ENCODE data around the gene ADAM12.

ADAM12 gene

DNA sequence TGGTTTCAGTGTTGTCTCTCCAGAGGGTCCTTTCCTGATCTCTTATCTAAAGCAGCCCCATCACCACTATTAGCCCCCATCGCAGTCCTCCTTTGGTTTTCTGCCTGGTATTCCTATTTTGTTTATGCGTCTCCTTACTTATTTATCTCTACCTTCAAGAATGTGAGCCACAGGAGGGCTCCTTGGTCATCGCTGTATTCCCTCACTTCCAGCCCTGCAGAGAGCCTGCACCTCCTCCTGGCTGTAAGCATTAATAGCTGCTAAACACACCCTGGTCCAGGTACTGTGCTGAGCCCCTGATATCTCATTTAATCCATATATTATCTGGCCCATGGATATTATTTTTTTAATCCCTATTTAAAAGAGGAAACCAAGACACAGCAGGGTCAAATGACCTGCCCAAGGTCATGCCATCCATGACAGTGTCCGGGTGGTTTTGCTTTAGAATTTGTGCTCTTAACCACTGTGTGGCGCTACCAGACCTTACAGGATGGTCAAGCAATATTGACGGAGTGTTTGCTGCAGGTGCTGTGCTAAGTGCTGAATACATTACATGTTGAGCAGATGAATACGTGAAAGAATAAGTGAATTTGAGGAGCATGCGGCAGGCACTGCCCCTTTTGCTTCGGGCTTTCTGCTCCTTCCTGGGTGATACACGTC, 227.2 kb downstream of the ADAM12 start:
- DNase-seq (ENCODE audit: low read depth, low spot score): no peak
- H3K4me3 ChIP-seq (ENCODE audit: low read depth, low read length): no peak overlapping the region
- ChIA-PET POLR2A (no interaction called here), CTCF (no interaction called here)
- TF ChIP-seq, protein P1, sequence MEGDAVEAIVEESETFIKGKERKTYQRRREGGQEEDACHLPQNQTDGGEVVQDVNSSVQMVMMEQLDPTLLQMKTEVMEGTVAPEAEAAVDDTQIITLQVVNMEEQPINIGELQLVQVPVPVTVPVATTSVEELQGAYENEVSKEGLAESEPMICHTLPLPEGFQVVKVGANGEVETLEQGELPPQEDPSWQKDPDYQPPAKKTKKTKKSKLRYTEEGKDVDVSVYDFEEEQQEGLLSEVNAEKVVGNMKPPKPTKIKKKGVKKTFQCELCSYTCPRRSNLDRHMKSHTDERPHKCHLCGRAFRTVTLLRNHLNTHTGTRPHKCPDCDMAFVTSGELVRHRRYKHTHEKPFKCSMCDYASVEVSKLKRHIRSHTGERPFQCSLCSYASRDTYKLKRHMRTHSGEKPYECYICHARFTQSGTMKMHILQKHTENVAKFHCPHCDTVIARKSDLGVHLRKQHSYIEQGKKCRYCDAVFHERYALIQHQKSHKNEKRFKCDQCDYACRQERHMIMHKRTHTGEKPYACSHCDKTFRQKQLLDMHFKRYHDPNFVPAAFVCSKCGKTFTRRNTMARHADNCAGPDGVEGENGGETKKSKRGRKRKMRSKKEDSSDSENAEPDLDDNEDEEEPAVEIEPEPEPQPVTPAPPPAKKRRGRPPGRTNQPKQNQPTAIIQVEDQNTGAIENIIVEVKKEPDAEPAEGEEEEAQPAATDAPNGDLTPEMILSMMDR (IDR thresholded peaks at IDR 0.05; ENCODE audit: insufficient read depth, low read length, missing control alignments): no peak

DNA sequence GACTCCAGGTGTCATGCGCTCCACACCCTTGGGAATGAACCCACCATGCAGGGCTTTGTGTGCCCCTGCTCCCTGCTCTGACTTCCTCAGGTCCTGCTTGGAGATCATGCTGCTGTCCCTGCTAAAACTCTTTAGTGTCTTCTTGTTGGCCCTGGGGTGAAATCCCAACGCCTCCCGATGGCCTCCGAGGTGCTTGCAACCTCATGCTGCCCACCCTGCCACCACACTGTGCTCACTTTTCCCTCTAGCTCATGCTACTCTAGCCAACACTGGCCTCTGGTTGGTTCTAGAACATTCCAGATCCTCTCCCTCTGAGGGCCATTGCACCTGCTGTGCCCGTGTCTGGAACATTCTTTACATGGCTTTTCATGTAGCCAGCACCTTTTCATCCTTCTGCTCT, 227.7 kb downstream of the ADAM12 start:
- no peak overlapping the region for H3K4me3 ChIP-seq (ENCODE audit: low read depth, low read length)
- no peak for DNase-seq (ENCODE audit: low read depth, low spot score)
- CTCF ChIA-PET: interaction anchor here (1.4 kb wide), 1 partner anchor 9 kb away, joined by 3 read pairs; no protein-coding TSS in a partner anchor
- POLR2A ChIA-PET: no interaction called here
- TF ChIP-seq, protein P1 (IDR thresholded peaks at IDR 0.05; ENCODE audit: insufficient read depth, low read length, missing control alignments): no peak

DNA sequence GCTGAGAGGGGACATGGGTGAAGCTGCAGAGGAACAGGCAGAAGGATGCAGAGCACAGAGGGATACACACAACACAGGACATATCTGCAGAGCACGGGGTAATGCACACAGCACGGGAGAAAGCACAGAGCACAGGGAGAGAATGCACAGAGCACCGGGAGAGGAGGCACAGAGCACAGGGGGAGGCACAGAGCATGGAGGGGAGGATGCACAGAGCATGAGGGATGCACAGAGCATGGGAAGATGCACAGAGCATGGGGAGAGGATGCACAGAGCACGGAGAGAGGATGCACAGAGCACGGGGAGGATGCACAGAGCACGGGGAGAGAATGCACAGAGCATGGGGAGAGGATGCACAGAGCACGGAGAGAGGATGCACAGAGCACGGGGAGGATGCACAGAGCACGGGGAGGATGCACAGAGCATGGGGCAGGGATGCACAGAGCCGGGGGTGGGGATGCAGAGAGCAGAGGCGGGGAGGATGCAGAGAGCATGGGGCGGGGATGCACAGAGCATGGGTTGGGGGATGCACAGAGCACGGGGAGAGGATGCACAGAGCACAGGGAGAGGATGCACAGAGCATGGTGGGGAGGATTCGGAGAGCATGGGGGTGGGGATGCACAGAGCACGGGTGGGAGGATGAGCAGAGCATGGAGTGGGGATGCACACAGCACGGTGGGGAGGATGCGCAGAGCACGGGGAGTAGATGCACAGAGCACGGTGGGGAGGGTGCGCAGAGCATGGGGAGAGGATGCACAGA, 230.0 kb downstream of the ADAM12 start:
- ChIA-PET CTCF (no interaction called here), POLR2A (no interaction called here)
- no peak overlapping the region for H3K4me3 ChIP-seq (ENCODE audit: low read depth, low read length)
- TF ChIP-seq, protein P1 (IDR thresholded peaks at IDR 0.05; ENCODE audit: insufficient read depth, low read length, missing control alignments): no peak
- no peak for DNase-seq (ENCODE audit: low read depth, low spot score)

DNA sequence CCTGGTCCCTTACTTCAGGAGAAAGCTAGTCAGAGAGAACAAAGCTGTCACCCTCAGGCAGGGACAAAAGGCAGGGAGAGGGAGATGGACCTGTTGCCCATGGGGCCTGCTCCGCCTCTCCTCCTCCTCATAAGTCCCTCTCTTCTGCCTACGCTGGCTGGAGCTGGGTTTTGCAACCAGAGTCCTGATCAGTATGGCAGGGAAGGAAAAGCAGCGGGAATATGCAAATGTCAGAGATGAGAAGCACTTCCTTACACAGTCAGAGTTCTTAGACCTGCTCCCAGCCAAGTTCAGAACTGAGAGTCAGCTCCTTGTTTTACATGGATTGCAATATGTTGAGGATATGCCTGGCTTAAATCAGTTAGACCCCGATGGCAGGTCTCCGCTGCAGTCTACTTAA, 231.1 kb downstream of the ADAM12 start:
- TF ChIP-seq, protein P1 (IDR thresholded peaks at IDR 0.05; ENCODE audit: insufficient read depth, low read length, missing control alignments): no peak
- no peak for DNase-seq (ENCODE audit: low read depth, low spot score)
- no peak overlapping the region for H3K4me3 ChIP-seq (ENCODE audit: low read depth, low read length)
- ChIA-PET CTCF (interaction anchor here (0.7 kb wide), 2 partner anchors 9 to 288 kb away, joined by 3 read pairs; no protein-coding TSS in a partner anchor), POLR2A (no interaction called here)

- no peak for DNase-seq (ENCODE audit: low read depth, low spot score)
- TF ChIP-seq, protein P1 (IDR thresholded peaks at IDR 0.05; ENCODE audit: insufficient read depth, low read length, missing control alignments): no peak
- POLR2A ChIA-PET: no interaction called here
- no peak overlapping the region for H3K4me3 ChIP-seq (ENCODE audit: low read depth, low read length)
- CTCF ChIA-PET: no interaction called here
Measured at GRCh38 chr10:126156503-126156902, 231.8 kb downstream of the ADAM12 start.

- ChIA-PET POLR2A (no interaction called here), CTCF (no interaction called here)
- DNase-seq (ENCODE audit: low read depth, low spot score): no peak
- TF ChIP-seq, protein P1 (IDR thresholded peaks at IDR 0.05; ENCODE audit: insufficient read depth, low read length, missing control alignments): no peak
- H3K4me3 ChIP-seq (ENCODE audit: low read depth, low read length): no peak overlapping the region
Measured at GRCh38 chr10:126156012-126156411, 232.3 kb downstream of the ADAM12 start.

All from AG04449 (cell line).